GM19468 (cell line): Measurements from ENCODE around the gene PTPRN2.

Source experiments
- ATAC-seq: cut with Tn5 transposase; IDR thresholded peaks from one replicate; pipeline ENCODE4 v1.9.1; 2021; ENCODE audit warnings: mild to moderate bottlenecking, moderate library complexity, moderate number of reproducible peaks; ENCODE audit not compliant: unreplicated experiment; ENCODE audit errors: extremely low read depth

Gene PTPRN2

GRCh38 chr7:157558516-157558874 is 1029.1 kb downstream of the PTPRN2 start:
- no peak for ATAC-seq

- no peak for ATAC-seq
Observed at GRCh38 chr7:157558061-157558460, 1029.6 kb downstream of the PTPRN2 start.

- ATAC-seq: no peak
Observed at GRCh38 chr7:157557263-157557662, 1030.4 kb downstream of the PTPRN2 start.

GRCh38 chr7:157556642-157556944 is 1031.0 kb downstream of the PTPRN2 start:
- no peak for ATAC-seq

- no peak for ATAC-seq
Observed at GRCh38 chr7:157555944-157556641, 1031.5 kb downstream of the PTPRN2 start.

- ATAC-seq: no peak
Observed at GRCh38 chr7:157555313-157555712, 1032.3 kb downstream of the PTPRN2 start.

- ATAC-seq: no peak
Observed at GRCh38 chr7:157554393-157555238, 1033.0 kb downstream of the PTPRN2 start.

- no peak for ATAC-seq
Observed at GRCh38 chr7:157553256-157553655, 1034.4 kb downstream of the PTPRN2 start.

- ATAC-seq: no peak
Observed at GRCh38 chr7:157552295-157552993, 1035.2 kb downstream of the PTPRN2 start.

GRCh38 chr7:157551325-157552070 is 1036.1 kb downstream of the PTPRN2 start:
- ATAC-seq: no peak

- ATAC-seq: no peak
Observed at GRCh38 chr7:157550300-157551275, 1037.0 kb downstream of the PTPRN2 start.

- ATAC-seq: no peak
Observed at GRCh38 chr7:157549612-157550299, 1037.9 kb downstream of the PTPRN2 start.

GRCh38 chr7:157548691-157549303 is 1038.8 kb downstream of the PTPRN2 start:
- no peak for ATAC-seq

- no peak for ATAC-seq
Observed at GRCh38 chr7:157547611-157548010, 1040.0 kb downstream of the PTPRN2 start.

- no peak for ATAC-seq
Observed at GRCh38 chr7:157547102-157547501, 1040.5 kb downstream of the PTPRN2 start.

GRCh38 chr7:157545681-157546060 is 1042.0 kb downstream of the PTPRN2 start:
- no peak for ATAC-seq

GRCh38 chr7:157544980-157545680 is 1042.5 kb downstream of the PTPRN2 start:
- no peak for ATAC-seq

- ATAC-seq: no peak
Observed at GRCh38 chr7:157544226-157544625, 1043.4 kb downstream of the PTPRN2 start.
